CD4-positive, alpha-beta T cell treated with Interleukin-2 at 100 ng/mL for 4 hours (primary cell): ENCODE results near the gene HAGHL.
A peak's percentile ranks its signal among the peaks of the same experiment; 100 is the strongest.

ENCODE experiments used
- DNase-seq: peaks from one replicate; pipeline ENCODE4 v3.0.0-alpha.2; 2020; ENCODE audit warnings: low spot score

HAGHL gene

DNA sequence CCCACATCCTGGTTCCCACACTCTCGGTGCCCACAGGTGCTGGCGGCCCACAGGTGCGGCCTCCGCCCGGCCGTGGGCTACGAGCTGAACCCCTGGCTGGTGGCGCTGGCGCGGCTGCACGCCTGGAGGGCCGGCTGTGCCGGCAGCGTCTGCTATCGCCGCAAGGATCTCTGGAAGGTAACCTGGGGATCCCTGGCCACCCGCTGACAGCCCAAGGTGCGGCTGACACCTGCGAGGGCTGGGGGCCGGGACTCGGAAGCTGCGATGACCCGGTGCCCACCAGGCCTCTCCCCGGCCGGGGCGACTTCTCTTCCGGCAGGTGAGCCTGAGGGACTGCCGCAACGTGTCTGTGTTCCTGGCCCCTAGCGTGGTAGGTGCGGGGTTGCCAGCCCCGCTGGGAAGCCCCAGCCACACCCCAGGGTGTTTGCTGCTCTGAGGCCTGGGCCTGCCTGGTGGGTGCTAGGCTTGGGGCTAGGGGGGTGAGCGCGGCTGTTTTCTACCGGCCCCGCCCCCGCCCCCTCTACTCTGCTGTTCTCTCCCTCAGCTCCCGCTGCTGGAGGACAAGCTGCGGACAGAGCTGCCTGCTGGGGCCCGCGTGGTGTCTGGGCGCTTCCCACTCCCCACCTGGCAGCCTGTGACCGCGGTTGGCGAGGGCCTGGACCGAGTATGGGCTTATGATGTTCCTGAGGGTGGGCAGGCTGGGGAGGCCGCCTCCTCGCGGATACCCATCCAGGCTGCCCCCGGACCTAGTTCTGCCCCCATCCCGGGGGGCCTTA, 5.0 kb upstream of the HAGHL start:
- DNase-seq = no peak

DNA sequence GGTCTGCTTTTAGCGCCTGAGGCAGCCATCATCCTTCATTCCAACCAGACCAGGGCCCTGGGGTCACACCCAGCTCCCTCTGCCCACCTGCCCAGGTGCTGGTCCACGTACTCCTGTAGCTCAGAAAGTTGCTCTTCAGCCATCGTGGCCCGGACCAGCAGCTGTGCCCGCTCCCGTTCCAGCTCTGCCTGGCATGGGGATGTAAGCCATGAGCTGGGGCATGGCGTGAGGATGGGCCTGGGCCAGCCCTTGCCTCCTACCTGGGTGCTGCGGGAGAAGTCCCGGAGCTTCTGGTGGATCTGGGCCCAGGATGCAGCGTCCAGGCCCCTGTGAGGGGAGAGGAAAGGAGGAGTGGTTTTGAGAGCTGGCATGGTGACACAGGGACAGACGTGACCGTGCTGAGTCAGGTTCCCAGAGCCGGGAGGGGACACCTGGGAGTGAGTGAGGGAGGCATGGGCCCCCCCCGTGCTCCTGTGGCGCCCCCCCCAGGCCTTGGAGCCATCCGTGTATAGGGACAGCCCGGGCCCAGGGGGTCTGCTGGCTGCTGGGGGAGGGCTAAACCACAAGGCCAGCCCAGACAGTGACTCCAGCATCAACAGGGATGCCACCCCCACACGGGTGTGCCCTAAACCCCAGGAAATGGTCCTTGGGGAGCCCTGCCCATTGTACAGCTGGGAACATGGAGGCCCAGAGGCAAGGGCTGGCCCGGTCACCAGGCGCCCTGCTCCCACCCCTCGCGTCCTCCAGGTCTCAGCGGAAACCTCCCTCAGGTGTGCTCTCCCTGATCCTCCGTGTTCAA, 3.9 kb upstream of the HAGHL start:
- no peak for DNase-seq

DNA sequence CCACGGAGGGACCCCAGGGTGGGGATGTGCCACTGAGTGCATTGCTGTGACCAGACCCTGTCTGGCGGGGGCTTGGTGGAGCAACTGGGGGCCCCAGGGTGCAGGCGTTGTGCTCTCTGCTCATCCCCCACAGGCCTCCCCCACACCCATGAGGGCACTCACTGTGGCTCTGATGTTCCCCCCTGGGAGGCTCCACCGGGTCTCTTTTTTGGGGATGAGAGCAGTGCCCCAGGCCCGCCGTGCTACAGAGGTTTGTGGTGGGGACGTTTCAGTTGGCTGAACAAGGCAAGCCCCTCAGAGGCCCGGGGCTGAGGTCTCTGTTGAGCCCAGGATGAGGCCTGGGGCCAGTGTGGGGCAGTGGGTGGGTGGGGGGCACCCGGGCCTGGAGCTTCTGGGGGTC, 3.2 kb upstream of the HAGHL start:
- DNase-seq = no peak

DNA sequence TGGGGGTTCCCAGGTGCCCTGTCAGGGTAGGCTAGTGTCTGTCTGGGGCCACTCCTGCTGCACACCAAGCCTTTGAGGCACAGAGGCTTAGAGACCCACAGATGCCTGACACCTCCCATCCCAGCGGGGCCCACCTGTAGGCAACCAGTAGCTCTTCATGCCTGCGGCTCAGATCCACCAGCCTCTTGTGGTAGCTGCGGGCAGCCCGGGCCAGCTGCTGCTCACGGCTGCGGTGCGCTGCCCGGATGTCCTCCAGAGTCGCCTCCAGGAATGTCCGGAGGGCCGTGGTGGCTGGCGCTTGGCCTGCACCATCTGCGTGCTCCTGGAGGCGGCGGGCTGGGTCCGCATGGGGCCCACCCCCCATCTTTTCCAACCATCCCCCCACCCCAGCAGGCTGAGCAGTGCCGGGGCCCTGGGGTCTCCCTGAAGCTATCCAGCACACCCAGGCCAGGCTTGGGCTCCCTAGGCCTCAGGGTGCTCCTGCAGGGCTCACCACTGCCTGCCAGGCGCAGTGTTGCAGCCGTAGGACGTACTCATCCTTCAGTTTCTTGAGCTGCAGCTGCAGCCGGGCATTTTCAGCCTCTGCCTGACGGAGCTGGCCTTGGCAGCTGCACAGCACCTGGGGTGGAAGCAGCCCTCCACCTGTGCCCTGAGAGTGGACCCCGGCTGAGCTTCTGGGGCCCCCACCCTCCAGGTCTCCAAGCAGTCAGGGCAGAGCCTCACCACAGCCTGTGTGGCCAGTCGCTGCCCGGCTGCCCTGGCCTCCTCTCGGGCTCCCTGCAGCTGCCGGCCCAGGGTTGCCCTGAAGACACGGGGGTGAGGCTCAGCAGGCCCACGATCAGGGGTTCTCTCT, 2.5 kb upstream of the HAGHL start:
- DNase-seq = no peak

DNA sequence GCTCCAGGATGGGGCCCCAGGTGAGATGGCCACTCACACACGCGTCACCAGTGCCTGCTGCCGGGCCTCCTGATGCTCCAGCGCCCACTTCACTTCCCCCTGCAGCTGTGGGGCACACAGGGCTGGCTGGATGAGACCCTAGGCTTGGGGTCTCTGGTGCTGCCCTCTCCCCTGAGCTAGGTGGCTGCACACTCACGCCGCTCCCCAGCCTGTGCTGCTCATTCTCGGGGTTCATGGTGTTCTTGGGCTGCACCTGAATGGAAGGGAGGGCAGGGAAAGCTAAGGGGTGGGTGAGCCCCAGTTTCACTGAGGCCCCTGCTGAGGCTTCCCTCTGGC, 1.9 kb upstream of the HAGHL start:
- DNase-seq = no peak

DNA sequence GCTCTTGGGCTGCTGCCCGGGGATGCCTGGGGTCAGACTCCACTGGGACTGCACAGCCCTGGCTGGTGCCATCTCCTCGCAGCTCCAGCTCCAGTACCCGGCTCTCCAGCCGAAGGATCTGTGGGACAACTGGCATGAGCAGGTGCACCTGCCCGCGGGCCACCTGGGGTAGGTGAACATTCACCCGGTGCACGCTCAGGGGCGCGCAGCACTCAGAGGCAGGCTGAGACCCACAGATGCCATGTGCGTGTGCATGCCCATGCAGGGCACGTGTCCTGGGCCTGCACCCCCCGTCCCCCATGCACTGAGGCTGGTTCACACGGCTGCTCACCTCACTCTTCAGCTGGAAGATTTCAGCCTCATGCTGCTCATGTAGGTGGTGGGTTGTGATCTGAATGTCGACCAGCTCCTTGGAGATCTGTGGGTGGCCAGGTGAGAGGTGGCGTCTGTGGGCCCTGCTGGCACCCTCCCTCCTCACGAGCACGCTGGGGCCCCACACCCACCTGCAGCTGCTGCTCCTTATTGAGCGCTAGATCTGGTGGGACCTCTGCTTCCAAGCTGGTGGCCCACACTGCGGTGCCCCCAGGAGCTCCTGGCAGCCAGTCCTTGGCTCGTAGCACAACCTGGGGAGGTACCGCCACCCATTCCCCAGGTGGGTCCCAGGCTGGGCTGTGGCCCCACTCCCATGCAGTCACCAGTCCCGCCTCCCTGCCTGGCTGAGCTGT, 1.3 kb upstream of the HAGHL start:
- DNase-seq = no peak

DNA sequence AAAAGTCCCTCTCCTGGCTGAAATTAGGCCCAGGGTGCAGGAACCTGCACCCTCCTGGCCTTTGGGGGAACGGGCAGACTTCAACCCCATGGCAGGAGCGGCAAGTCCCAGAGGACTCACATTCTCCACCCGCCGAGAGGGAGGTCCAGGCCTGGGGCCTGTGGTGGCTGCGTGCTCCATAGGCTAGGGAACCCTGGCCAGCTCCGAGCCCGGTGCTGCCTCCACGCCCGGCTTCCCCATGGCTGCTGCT, 793 bp upstream of the HAGHL start:
- DNase-seq = no peak

DNA sequence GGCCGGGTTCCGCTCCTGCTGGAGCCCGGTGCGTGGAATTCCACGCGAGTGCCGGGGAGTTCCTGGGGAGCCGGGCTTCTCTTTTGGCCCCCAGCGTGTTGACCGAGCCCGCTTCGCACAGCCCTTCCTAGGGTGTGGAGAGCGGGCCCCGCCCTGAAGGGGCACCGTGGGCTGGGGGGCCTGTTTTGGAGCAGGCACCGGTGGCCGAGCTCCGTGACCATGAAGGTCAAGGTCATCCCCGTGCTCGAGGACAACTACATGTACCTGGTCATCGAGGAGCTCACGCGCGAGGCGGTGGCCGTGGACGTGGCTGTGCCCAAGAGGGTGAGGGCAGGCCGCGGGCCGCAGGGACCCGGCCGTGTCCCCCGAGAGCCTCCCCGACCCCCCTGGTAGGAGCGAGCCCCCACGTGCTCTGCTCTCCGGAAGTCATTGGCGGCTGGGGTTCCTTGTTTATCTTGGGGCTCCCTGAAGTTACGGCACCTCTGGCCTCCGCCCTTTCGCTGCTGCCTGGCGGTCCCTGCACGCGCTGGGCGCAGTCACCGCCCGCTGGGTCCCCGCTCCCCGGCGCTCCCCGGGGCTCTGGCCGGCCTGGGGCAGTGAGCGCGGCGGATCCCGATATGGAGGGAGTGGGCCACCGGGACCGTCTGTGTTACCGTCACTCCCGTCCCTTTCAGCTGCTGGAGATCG, 528 bp downstream of the HAGHL start:
- no peak for DNase-seq

DNA sequence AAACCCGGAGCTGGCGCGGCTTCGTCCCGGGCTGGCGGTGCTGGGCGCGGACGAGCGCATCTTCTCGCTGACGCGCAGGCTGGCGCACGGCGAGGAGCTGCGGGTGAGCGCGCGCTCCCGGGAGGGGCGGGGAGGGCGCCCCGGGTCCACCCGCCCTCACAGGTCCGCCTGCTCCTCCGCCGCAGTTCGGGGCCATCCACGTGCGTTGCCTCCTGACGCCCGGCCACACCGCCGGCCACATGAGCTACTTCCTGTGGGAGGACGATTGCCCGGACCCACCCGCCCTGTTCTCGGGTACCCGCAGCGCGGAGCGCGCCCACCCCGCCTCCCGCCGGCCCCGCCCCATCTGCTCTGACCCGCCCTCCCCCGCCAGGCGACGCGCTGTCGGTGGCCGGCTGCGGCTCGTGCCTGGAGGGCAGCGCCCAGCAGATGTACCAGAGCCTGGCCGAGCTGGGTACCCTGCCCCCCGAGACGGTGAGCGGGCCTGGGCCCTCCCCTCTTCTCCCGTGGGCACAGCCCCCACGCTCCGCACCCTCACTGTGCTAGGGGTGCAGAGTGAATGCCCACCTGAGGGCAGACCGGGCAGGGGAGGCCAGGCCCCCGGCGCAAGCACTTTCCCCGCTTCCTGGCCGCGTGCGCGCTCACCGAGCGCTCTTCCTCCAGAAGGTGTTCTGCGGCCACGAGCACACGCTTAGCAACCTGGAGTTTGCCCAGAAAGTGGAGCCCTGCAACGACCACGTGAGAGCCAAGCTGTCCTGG, 1.4 kb downstream of the HAGHL start:
- peak; percentile 57 for DNase-seq

DNA sequence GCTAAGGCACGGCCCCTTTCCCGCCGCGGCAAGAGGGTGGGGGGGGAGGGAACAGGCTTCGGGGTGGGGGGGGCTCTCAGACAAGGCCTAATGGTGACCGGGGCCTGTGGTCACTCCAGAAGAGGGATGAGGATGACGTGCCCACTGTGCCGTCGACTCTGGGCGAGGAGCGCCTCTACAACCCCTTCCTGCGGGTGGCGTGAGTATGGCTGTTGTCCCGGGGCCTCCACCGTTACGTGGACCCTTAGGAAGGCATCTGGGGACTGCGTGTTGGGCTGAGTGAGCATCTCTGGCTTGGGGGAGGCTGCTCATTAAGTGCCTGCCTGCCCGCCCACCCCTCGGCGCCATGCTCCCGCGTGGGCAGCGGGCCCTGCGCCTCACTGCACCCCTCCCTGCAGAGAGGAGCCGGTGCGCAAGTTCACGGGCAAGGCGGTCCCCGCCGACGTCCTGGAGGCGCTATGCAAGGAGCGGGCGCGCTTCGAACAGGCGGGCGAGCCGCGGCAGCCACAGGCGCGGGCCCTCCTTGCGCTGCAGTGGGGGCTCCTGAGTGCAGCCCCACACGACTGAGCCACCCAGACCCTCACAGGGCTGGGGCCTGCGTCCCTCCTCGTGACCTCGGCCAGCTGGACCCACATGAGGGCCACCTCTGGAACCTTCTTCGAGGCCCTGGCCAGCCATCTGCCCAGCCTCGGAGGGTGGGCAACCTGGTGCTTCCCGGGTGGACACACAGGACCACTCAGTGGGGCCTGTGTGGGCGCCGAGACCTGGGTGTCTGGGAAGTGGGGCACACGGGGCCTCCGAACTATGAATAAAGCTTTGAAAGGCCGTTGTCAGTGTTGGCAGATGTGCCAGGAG, 2.2 kb downstream of the HAGHL start:
- no peak for DNase-seq

DNA sequence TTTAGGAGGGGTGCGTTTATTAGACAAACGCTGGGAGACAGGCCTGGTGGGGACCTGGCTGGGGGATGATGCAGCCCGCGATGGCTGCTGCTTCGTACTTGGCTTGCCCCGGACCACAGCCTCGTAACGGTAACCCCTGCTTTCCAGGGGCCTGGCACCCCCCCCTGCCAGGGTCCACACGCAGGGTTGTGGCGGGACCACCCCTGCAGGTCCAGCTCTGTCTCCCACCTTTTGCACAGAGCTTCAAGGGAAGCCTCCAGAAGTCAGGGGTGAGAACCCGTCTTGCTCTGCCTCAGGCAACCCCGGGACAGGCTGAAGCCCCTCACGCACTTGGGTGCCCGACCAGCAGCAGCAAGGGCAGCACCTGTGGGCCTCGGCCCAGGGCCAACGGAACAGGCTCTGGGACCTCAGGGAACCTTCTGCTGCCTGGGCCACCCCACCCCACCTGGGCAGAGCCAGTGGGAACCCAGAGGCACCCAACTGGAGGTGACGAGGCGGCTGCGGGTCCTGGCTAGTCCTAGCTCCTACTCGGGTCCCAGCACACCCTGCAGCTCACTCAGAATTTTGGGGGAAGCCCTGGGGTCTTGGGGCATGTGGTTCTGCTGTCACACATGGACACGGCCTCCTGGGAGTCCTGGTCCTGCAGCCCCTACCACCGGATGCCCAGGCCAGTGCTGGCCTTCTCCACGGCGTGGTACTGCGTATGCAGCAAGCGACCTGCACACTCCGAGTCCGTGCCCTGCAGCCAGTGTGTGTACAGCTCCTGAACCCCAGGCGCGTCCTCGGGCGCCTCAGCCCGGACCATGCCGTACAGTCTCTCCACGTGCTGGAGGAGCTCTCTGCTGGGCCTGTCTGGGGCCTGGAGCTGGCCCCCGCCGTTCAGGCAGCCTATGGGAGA, 3.1 kb downstream of the HAGHL start:
- DNase-seq = no peak

DNA sequence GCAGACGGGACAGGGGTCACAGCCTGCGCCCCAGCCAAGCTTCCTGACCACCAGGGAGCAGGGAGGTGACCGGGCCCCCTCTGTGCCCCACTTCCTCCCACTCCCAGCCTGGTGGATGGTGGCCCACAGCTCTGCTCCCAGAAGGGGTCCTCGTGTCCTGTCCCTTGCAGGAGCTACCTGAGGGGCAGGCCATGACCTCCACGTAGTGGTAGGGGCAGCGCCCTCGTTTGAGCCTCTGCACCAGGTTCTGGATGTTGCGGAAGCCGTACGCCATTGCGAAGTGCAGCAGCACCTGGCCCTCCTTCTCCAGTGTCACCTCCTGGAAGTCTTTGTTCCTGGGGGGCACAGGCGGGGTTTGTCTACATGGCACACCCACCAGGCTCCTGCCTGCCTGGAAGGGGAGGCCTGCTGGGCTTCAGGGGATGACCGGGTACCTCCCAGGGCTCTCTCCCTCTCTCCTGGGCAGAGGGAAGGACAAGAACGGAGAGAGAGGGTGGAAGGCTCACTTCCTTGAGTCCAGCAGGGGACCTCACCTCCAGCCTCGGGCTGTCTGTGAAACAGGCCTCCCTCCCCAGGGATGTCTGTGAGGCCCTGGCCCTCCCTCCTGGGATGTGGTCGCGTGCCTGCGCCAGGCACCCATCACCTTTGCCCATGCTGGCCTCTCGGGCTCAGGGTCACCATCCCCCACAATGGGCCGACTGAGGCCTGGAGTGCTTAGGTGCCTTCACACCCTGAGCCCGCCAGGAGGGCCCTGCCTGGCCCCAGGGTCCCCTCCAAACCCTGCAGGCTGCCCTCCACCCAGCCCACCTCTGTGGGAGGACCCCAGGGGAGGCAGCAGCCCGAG, 4.0 kb downstream of the HAGHL start:
- DNase-seq = no peak

DNA sequence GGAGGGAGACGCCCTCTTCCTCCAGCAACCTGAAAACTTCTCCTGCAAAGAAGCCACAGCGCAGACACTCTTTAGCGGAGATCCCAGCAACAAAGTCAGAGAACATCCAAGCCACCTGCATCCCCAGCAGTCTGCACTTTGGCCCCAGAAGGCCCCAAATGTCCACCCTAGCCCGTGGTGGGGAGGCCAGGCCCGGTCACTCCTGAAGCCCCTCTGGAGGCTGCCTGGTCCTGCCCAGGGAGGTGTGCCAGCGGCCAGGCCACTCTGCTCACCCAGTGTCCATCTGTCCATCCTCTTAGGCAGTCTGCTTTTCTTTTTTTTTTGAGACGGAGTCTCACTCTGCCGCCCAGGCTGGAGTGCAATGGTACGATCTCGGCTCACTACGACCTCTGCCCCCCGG, 5.4 kb downstream of the HAGHL start:
- DNase-seq = no peak

DNA sequence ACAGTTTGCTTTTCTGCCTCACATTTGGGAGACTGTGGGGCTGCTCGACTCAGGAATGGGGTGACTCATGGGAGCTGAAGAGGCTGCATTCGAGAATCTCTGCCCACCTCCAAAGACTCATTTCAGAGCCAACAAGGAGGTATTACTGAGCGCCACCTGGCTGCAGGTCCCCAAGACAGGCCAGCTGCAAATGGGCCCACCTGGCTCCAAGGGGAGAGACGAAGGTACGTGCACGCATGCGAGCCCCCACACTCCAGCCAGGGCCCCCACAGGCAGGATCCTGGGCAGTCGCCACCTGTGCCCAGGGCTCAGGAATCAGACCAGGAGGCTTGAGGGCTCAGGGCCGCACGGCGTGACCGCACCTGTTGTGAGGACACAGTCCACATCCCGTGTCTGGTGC, 6.0 kb downstream of the HAGHL start:
- no peak for DNase-seq

DNA sequence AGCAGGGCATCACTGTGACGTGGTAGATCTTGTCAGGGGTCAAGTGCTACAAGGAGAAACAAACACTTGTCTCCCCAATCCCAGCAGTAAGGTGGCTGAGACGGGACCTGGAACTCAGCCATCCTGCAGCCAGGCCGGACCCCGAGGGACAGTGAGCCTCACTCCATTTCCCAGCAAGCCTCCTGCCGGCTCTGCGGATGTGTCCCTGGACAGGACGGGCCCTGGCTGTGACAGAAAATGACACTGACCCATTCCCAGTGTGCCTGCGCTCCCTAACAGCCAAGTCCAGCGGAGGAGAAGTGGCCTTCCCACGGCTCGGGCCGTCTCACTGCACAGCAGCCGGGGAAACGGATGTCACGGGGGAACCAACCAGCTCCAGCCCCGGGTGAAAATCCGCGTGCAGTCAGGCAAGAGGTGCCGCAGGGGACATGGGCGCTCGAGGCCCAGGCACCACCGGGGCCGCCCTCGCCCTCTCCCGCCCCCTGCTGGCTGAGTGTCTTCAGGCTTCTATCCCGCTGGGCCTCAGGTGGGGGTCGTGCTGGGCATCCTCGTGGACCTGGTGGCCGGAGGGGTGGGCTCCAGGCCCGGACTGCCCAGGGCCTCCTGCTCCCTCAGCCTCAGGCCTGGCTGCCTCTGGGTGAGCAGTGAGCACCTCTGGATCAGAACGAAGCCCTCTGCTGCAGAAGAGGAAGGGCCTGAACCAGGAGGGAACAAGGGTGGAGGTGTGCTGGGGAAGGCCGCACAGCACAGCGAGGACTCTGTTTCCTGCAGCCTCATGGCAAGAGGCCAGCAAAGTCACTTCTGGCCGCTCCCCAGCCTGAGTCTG, 6.7 kb downstream of the HAGHL start:
- DNase-seq = no peak

DNA sequence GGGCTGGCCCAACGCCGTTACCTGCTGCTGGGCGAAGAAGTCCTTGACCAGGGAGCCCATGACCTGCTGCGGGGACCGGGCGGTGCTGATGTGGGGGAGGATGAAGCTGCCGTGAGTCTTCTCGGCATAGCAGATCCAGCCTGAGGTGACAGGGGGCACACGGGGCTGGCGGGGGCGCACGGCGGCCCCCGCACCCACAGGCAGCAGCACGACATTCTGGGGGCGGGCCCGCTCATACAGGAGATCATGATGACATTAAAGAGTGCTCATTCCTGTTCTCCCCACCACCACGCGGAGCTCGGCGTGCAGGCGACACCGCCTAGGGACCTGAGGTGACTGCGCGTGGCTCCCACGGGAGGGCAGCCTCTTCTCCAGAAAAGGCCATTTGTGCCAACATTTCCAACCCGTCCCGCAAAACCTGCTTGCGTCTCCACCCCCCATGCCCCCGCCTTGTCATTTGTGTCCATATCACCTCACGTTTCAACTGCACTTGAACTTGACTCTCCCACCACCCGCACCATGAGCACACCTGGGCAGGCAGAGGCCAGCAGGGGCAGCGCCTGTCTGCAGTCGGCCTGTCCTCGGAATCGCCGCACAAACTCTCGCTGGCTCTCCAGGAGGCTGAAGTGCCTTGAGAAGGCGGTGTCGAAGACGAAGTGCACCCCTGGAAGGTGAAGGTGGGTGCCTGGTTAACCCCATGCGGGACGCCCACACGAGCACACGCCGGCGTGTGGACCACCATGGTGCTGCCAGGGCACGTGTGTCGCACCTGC, 7.5 kb downstream of the HAGHL start:
- DNase-seq = no peak
